NT2/D1 (cell line): Measurements from ENCODE around the gene EMID1.
A peak's percentile ranks its signal among the peaks of the same experiment; 100 is the strongest.

Experiments
- DNase-seq: peaks from one replicate; pipeline ENCODE4 v3.0.0-alpha.2; 2011; ENCODE audit warnings: low read depth, low spot score
- H3K27me3 ChIP-seq: 2 replicates; pipeline ENCODE4 v1.6.0; 2011; ENCODE audit warnings: mild to moderate bottlenecking; ENCODE audit not compliant: insufficient read length, insufficient read depth
- H3K36me3 ChIP-seq: 2 replicates; pipeline ENCODE4 v1.6.1; 2011; ENCODE audit warnings: mild to moderate bottlenecking, low read length, mixed read lengths; ENCODE audit not compliant: insufficient read depth, insufficient read length
- H3K4me1 ChIP-seq: 2 replicates; pipeline ENCODE4 v1.5.1; 2011; ENCODE audit not compliant: insufficient read depth, insufficient read length
- H3K4me3 ChIP-seq: 2 replicates; pipeline ENCODE4 v1.5.1; 2011; ENCODE audit warnings: low read depth; ENCODE audit not compliant: insufficient read length
- H3K9ac ChIP-seq: 2 replicates; pipeline ENCODE4 v1.6.0; 2011; ENCODE audit warnings: low read depth; ENCODE audit not compliant: insufficient read length
- H3K9me3 ChIP-seq: 2 replicates; pipeline ENCODE4 v1.5.1; 2011; ENCODE audit warnings: mild to moderate bottlenecking, low read length; ENCODE audit not compliant: insufficient read depth
- SUZ12 ChIP-seq: IDR thresholded peaks from 2 replicates; pipeline ENCODE4 v1.6.1; 2011; ENCODE audit not compliant: insufficient read length, insufficient read depth; ENCODE audit errors: extremely low read depth
- YY1 ChIP-seq: IDR thresholded peaks from 2 replicates; pipeline ENCODE4 v1.6.1; 2011; ENCODE audit not compliant: insufficient read length, insufficient read depth
- ZNF274 ChIP-seq: IDR thresholded peaks from 2 replicates; pipeline ENCODE4 v1.6.1; 2011; ENCODE audit warnings: mild to moderate bottlenecking, low read depth, low read length

EMID1 gene

GRCh38 chr22:29308791-29309262, 103.1 kb downstream of the EMID1 start:
- H3K36me3 ChIP-seq: peaks cover 29% of the 10 kb centered on the region
- DNase-seq: no peak
- no peak for TF ChIP-seq YY1
- no peak for TF ChIP-seq SUZ12
- TF ChIP-seq ZNF274: no peak
- no peak overlapping the region for H3K4me3 ChIP-seq
- H3K9ac ChIP-seq: peak overlapping the region; percentile 44
- no peaks in the 10 kb centered on the region for H3K9me3 ChIP-seq
- H3K27me3 ChIP-seq: peaks cover 8% of the 10 kb centered on the region
- H3K4me1 ChIP-seq: peaks cover 32% of the 10 kb centered on the region
